HG03565 (cell line): ENCODE data around the gene ANTKMT.

Experiments used
- ATAC-seq: cut with Tn5 transposase; IDR thresholded peaks from one replicate; pipeline ENCODE4 v1.9.1; 2021; ENCODE audit warnings: mild to moderate bottlenecking, moderate library complexity; ENCODE audit not compliant: unreplicated experiment

The ANTKMT gene

GRCh38 chr16:720990-721764, at the start of gene ANTKMT:
TSS of gene ANTKMT (plus strand) at chr16:721146. CDS start at chr16:721275, 129 bp downstream.
- peak; percentile 56 for ATAC-seq

GRCh38 chr16:671353-672131, 49.4 kb upstream of the ANTKMT start:
- ATAC-seq = no peak

- no peak for ATAC-seq
These were observed 48.6 kb upstream of the ANTKMT start for GRCh38 chr16:672371-672770.

- no peak for ATAC-seq
These were observed 48.1 kb upstream of the ANTKMT start for GRCh38 chr16:672851-673250.

GRCh38 chr16:673399-673991, 47.5 kb upstream of the ANTKMT start:
- ATAC-seq = no peak

GRCh38 chr16:674214-674881, 46.6 kb upstream of the ANTKMT start:
- no peak for ATAC-seq

GRCh38 chr16:674968-675883, 45.7 kb upstream of the ANTKMT start, which contains the start of gene RHBDL1:
TSS of gene RHBDL1 (plus strand) at chr16:675671. CDS start at chr16:675791, 120 bp downstream.
- ATAC-seq = no peak

DNA sequence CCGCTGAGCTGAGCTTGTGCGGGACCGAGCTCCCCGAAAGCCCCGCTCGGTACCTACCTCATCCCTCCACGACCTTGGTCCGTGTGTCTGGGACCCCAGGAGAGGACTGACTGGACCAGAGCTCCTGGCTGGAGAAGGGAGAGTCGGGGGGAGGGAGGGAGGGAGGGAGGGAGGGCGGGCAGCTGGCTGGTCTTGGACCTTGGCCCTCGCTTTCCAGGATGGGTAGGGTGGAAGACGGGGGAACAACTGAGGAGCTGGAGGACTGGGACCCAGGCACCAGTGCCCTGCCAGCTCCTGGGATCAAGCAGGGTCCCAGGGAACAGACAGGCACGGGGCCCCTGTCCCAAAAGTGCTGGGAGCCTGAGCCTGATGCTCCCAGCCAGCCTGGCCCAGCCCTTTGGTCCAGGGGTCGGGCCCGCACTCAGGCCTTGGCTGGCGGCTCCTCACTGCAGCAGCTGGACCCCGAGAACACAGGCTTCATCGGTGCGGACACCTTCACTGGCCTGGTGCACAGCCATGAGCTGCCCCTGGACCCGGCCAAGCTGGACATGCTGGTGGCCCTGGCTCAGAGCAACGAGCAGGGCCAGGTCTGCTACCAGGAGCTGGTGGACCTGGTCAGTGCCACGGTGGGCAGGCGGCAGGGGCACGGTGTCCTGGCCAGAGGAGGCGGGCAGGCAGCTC, 44.9 kb upstream of the ANTKMT start:
- ATAC-seq = no peak

DNA sequence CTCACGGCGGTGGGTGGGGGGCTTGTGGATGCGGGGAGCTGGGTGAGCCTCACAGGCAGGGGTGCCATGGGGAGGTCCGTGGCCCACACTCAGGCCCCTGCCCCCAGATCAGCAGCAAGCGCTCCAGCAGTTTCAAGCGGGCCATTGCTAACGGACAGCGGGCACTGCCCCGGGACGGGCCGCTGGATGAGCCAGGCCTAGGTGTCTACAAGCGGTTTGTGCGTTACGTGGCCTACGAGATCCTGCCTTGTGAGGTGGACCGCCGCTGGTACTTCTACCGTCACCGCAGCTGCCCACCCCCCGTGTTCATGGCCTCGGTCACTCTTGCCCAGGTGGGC, 44.4 kb upstream of the ANTKMT start:
- no peak for ATAC-seq

- no peak for ATAC-seq
These were observed 44.0 kb upstream of the ANTKMT start for GRCh38 chr16:676913-677312.

- no peak for ATAC-seq
These were observed 43.4 kb upstream of the ANTKMT start for GRCh38 chr16:677316-678190.

- ATAC-seq = no peak
These were observed 42.6 kb upstream of the ANTKMT start for GRCh38 chr16:678209-678857.

- ATAC-seq = no peak
These were observed 41.8 kb upstream of the ANTKMT start for GRCh38 chr16:678858-679813.

GRCh38 chr16:679814-680624, 40.9 kb upstream of the ANTKMT start, which contains the start of gene STUB1:
TSS of gene STUB1 (plus strand) at chr16:680410. CDS start at chr16:680526, 116 bp downstream.
- ATAC-seq = peak; percentile 21

DNA sequence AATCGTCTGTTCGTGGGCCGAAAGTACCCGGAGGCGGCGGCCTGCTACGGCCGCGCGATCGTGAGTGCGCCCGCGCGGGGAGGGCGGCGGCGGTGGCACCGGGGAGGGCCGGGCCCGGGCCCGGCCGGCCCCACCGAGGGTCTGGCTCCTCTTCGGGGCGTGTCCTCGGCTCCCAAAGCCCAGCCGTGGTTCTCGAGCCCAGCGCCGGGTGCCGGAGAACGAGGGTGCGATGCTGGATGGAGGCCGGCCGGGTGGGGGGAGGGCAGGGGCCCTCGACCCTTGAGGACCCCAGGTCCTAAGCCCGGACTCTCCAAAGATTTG, 40.4 kb upstream of the ANTKMT start:
- no peak for ATAC-seq
